Peyer's patch (tissue), 4 donors: ENCODE data around the gene XIRP2. TPM values are rescaled to one million over a fixed set of nuclear protein-coding genes. Genes with fewer than 3 reads are reported as not detected.

Experiments used
- DNase-seq, 3 donors: peaks; one replicate each; pipeline ENCODE4 v3.0.0-alpha.2; 2017 to 2019
- H3K27ac ChIP-seq, 4 donors: fragments of 200-600 bp; sonication (generic); one replicate each; pipeline ENCODE4 v1.5.1; 2016 to 2019
- H3K27me3 ChIP-seq, 2 donors: fragments of 200-600 bp; sonication (generic); one replicate each; pipeline ENCODE4 v1.5.1; 2019
- H3K36me3 ChIP-seq, 3 donors: fragments of 200-600 bp; sonication (generic); one replicate each; pipeline ENCODE4 v1.5.1; 2016 to 2019
- H3K4me1 ChIP-seq, 4 donors: fragments of 200-600 bp; sonication (generic); one replicate each; pipeline ENCODE4 v1.5.1; 2016 to 2019
- H3K4me3 ChIP-seq, 4 donors: fragments of 200-600 bp; sonication (generic); 1 replicate in 3 of 4; 2 replicates in 1 of 4; pipeline ENCODE4 v1.5.1; 2016 to 2019; ENCODE audit warnings: mild to moderate bottlenecking in 1 of 4
- H3K9me3 ChIP-seq, 4 donors: fragments of 200-600 bp; sonication (generic); one replicate each; pipeline ENCODE4 v1.5.1; 2016 to 2019; ENCODE audit warnings: mild to moderate bottlenecking in 1 of 4
- CTCF ChIP-seq, 6 experiments: fragments of 450-650 bp in 4 of 6; fragments of 200-600 bp in 2 of 6; sonication (generic) in 1 of 6; IDR thresholded peaks; one replicate each; pipeline ENCODE4 v1.5.1; 2017 to 2019; ENCODE audit warnings: antibody characterized with exemption in 6 of 6, mild to moderate bottlenecking in 3 of 6, moderate library complexity in 1 of 6
- POLR2A ChIP-seq, 2 donors: fragments of 450-650 bp; IDR thresholded peaks; one replicate each; pipeline ENCODE4 v1.5.1; 2017; ENCODE audit warnings: antibody characterized with exemption in 2 of 2, mild to moderate bottlenecking in 2 of 2, moderate library complexity in 2 of 2
- total RNA-seq, 4 donors: library from RNA; depleted of rRNA; stranded (reverse); fragments of >200 nt; gene quantifications; one replicate each; pipeline ENCODE4 v1.1.0, GENCODE V29; 2016

The XIRP2 gene
- not detected for total RNA-seq

GRCh38 chr2:166888180-166888579 lies at the start of gene XIRP2:
Gene XIRP2 (plus strand): TSS chr2:166888480. CDS start chr2:166903483, 15,003 bp downstream.
- Histone ChIP-seq H3K4me1 (no peaks in the 10 kb centered on the region), H3K27ac (no peak within 1 kb of the TSS), H3K27me3 (no peaks in the 10 kb centered on the region), H3K9me3 (no peaks in the 10 kb centered on the region), H3K36me3 (no peaks in the 10 kb centered on the region), H3K4me3 (no peak within 1 kb of the TSS)
- TF ChIP-seq POLR2A (IDR thresholded peaks at IDR 0.05) (no peak), CTCF (IDR thresholded peaks at IDR 0.05) (no peak)
- no peak for DNase-seq

- Histone ChIP-seq H3K36me3 (no peaks in the 10 kb centered on the region), H3K27ac (no peak overlapping the region), H3K9me3 (no peaks in the 10 kb centered on the region), H3K27me3 (no peaks in the 10 kb centered on the region), H3K4me3 (no peak overlapping the region), H3K4me1 (no peaks in the 10 kb centered on the region)
- no peak for DNase-seq
- TF ChIP-seq CTCF (IDR thresholded peaks at IDR 0.05) = no peak
Observed at GRCh38 chr2:166841152-166841551, 47.1 kb upstream of the XIRP2 start.

- H3K27me3 ChIP-seq = no peaks in the 10 kb centered on the region
- H3K4me3 ChIP-seq = no peak overlapping the region
- TF ChIP-seq CTCF (IDR thresholded peaks at IDR 0.05) (no peak), POLR2A (IDR thresholded peaks at IDR 0.05) (no peak)
- no peaks in the 10 kb centered on the region for H3K9me3 ChIP-seq
- H3K36me3 ChIP-seq = no peaks in the 10 kb centered on the region
- H3K4me1 ChIP-seq = no peaks in the 10 kb centered on the region
- no peak for DNase-seq
- H3K27ac ChIP-seq = no peak overlapping the region
Observed at GRCh38 chr2:166841679-166842078, 46.6 kb upstream of the XIRP2 start.

- no peak for DNase-seq
- TF ChIP-seq POLR2A (IDR thresholded peaks at IDR 0.05) = no peak
- no peak for TF ChIP-seq CTCF (IDR thresholded peaks at IDR 0.05)
Observed at GRCh38 chr2:166844111-166844510, 44.2 kb upstream of the XIRP2 start.

GRCh38 chr2:166862468-166863132 lies 25.7 kb upstream of the XIRP2 start:
- no peaks in the 10 kb centered on the region for H3K9me3 ChIP-seq
- DNase-seq = no peak
- no peaks in the 10 kb centered on the region for H3K36me3 ChIP-seq
- no peaks in the 10 kb centered on the region for H3K27me3 ChIP-seq
- TF ChIP-seq POLR2A (IDR thresholded peaks at IDR 0.05) (no peak), CTCF (IDR thresholded peaks at IDR 0.05) (no peak)
- H3K4me1 ChIP-seq = no peaks in the 10 kb centered on the region
- H3K27ac ChIP-seq = no peak overlapping the region
- no peak overlapping the region for H3K4me3 ChIP-seq

More at GRCh38 chr2:166844111-166844510, 44.2 kb upstream of the XIRP2 start:
- Histone ChIP-seq H3K27ac (no peak overlapping the region), H3K36me3 (no peaks in the 10 kb centered on the region), H3K4me1 (no peaks in the 10 kb centered on the region), H3K27me3 (no peaks in the 10 kb centered on the region), H3K4me3 (no peak overlapping the region), H3K9me3 (no peaks in the 10 kb centered on the region)
